Mesendoderm (in vitro differentiated cells): ENCODE data around the gene ARRDC1.
"Not testable (repeated sequence)": the region's sequence is repeated elsewhere in the genome, so short reads cannot be mapped to it uniquely, and the experiment has no call there.

ENCODE experiments used
- DNase-seq: peaks from one replicate; pipeline ENCODE4 v3.0.0; 2013
- H2AK5ac ChIP-seq: 2 replicates; pipeline ENCODE4 v1.6.1; 2013; ENCODE audit warnings: low read length, inconsistent platforms
- H2BK120ac ChIP-seq: 2 replicates; pipeline ENCODE4 v1.6.1; 2013; ENCODE audit warnings: low read depth, mild to moderate bottlenecking, low read length, moderate library complexity, mixed read lengths
- H2BK15ac ChIP-seq: replicated peaks from 2 replicates; pipeline ENCODE4 v1.6.1; 2013; ENCODE audit warnings: low read depth, mild to moderate bottlenecking, moderate library complexity
- H2BK5ac ChIP-seq: 2 replicates; pipeline ENCODE4 v1.6.1; 2013; ENCODE audit warnings: low read length, inconsistent platforms
- H3K18ac ChIP-seq: 2 replicates; pipeline ENCODE4 v1.6.1; 2013; ENCODE audit warnings: mild to moderate bottlenecking, low read length, mixed read lengths
- H3K23ac ChIP-seq: one replicate; pipeline ENCODE4 v1.6.1; 2013; ENCODE audit warnings: low read length
- H3K27ac ChIP-seq: 2 replicates; pipeline ENCODE4 v1.5.1; 2013; ENCODE audit warnings: low read depth, mild to moderate bottlenecking, inconsistent platforms, low read length, moderate library complexity
- H3K27me3 ChIP-seq: 2 replicates; pipeline ENCODE4 v1.6.1; 2013; ENCODE audit warnings: low read length, control low read depth, mild to moderate bottlenecking, inconsistent platforms; ENCODE audit not compliant: insufficient read depth, poor library complexity
- H3K36me3 ChIP-seq: 2 replicates; pipeline ENCODE4 v1.6.1; 2013; ENCODE audit warnings: low read length, inconsistent platforms; ENCODE audit not compliant: control insufficient read depth, insufficient read depth
- H3K4ac ChIP-seq: one replicate; pipeline ENCODE4 v1.6.1; 2013; ENCODE audit warnings: low read depth, mild to moderate bottlenecking, low read length, moderate library complexity
- H3K4me1 ChIP-seq: 2 replicates; pipeline ENCODE4 v1.6.1; 2013; ENCODE audit warnings: low read depth, low read length, inconsistent platforms; ENCODE audit not compliant: control insufficient read depth
- H3K4me2 ChIP-seq: 2 replicates; pipeline ENCODE4 v1.6.1; 2013; ENCODE audit warnings: low read length
- H3K4me3 ChIP-seq: 2 replicates; pipeline ENCODE4 v1.5.1; 2013; ENCODE audit warnings: mild to moderate bottlenecking, low read length
- H3K56ac ChIP-seq: one replicate; pipeline ENCODE4 v1.6.1; 2013; ENCODE audit warnings: low read length
- H3K79me1 ChIP-seq: 2 replicates; pipeline ENCODE4 v1.6.1; 2013; ENCODE audit warnings: low read length, inconsistent platforms
- H3K79me2 ChIP-seq: 2 replicates; pipeline ENCODE4 v1.6.1; 2013; ENCODE audit warnings: mild to moderate bottlenecking, low read length; ENCODE audit not compliant: control insufficient read depth, insufficient read depth
- H3K9ac ChIP-seq: 2 replicates; pipeline ENCODE4 v1.6.1; 2013; ENCODE audit warnings: low read length, inconsistent platforms
- H4K5ac ChIP-seq: one replicate; pipeline ENCODE4 v1.6.1; 2013; ENCODE audit warnings: low read length
- H4K8ac ChIP-seq: one replicate; pipeline ENCODE4 v1.6.1; 2013; ENCODE audit warnings: low read depth, mild to moderate bottlenecking, control low read depth, low read length, moderate library complexity
- WGBS: extraction: QIAGEN DNeasy Blood & Tissue Kit; methylation state at CpG from one replicate; pipeline ENCODE4 v1.1.7; 2013; ENCODE audit warnings: low lambda C conversion rate, missing lambda C conversion rate; ENCODE audit not compliant: insufficient coverage; ENCODE audit errors: extremely low coverage; 5-methylcytosine and 5-hydroxymethylcytosine counted together

ARRDC1 gene

DNA sequence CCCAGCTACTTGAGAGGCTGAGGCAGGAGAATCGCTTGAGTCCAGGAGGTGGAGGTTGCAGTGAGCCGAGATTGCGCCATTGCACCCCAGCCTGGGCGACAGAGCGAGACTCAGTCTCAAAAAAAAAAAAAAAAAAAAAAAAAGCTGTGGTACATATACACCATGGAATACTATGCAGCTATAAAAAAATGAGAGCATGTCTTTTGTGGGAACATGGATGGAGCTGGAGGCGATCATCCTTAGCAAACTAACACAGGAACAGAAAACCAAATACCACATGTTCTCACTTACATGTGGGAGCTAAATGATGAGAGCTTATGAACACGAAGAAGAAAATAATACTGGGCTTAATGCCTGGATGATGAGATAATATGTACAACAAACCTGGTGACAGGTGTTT, 8.9 kb upstream of the ARRDC1 start:
- no CpG with 5 or more reads among the region's 7 CpGs for WGBS
- not testable (repeated sequence) for H3K56ac ChIP-seq, H3K4ac ChIP-seq

GRCh38 chr9:137598943-137599342, 6.5 kb upstream of the ARRDC1 start:
- Histone ChIP-seq H2BK120ac (no peak overlapping the region), H2AK5ac (no peak overlapping the region), H3K79me2 (no peaks in the 10 kb centered on the region), H3K9ac (no peak overlapping the region), H3K4me1 (no peaks in the 10 kb centered on the region), H3K4me3 (no peak overlapping the region), H2BK5ac (no peak overlapping the region), H4K8ac (no peak overlapping the region), H3K4me2 (no peak overlapping the region), H3K23ac (no peak overlapping the region), H3K27ac (no peak overlapping the region), H3K79me1 (no peaks in the 10 kb centered on the region), H4K5ac (no peak overlapping the region), H2BK15ac (no peak overlapping the region), H3K36me3 (no peaks in the 10 kb centered on the region), H3K56ac (no peak overlapping the region), H3K18ac (no peak overlapping the region), H3K4ac (no peak overlapping the region), H3K27me3 (no peaks in the 10 kb centered on the region)
- no peak for DNase-seq
- no CpG with 5 or more reads among the region's 8 CpGs for WGBS

More for the DNA sequence above, 8.9 kb upstream of the ARRDC1 start:
- H2BK5ac ChIP-seq, DNase-seq, H3K36me3 ChIP-seq, H3K4me2 ChIP-seq, H3K18ac ChIP-seq, H2AK5ac ChIP-seq, H4K8ac ChIP-seq, H3K9ac ChIP-seq, H4K5ac ChIP-seq, H3K23ac ChIP-seq, H3K4me1 ChIP-seq, H2BK120ac ChIP-seq, H3K27ac ChIP-seq, H3K27me3 ChIP-seq, H3K4me3 ChIP-seq, H3K79me2 ChIP-seq, H2BK15ac ChIP-seq, H3K79me1 ChIP-seq: not testable (repeated sequence)

- no peak overlapping the region for H3K27ac ChIP-seq
- H3K9ac ChIP-seq = no peak overlapping the region
- no peak overlapping the region for H3K4ac ChIP-seq
- no peak overlapping the region for H2BK15ac ChIP-seq
- no peak overlapping the region for H3K56ac ChIP-seq
- H2BK5ac ChIP-seq = no peak overlapping the region
- no peak overlapping the region for H3K4me3 ChIP-seq
- H3K79me2 ChIP-seq = no peaks in the 10 kb centered on the region
- peaks cover 3% of the 10 kb centered on the region for H3K79me1 ChIP-seq
- no peaks in the 10 kb centered on the region for H3K36me3 ChIP-seq
- no peak overlapping the region for H4K8ac ChIP-seq
- no peak overlapping the region for H3K23ac ChIP-seq
- H3K18ac ChIP-seq = no peak overlapping the region
- H3K4me2 ChIP-seq = no peak overlapping the region
- H4K5ac ChIP-seq = no peak overlapping the region
- WGBS = no CpG with 5 or more reads among the region's 3 CpGs
- H2BK120ac ChIP-seq = no peak overlapping the region
- no peaks in the 10 kb centered on the region for H3K4me1 ChIP-seq
- peak; percentile 77 for DNase-seq
- H3K27me3 ChIP-seq = no peaks in the 10 kb centered on the region
- H2AK5ac ChIP-seq = no peak overlapping the region
These were observed 2.8 kb upstream of the ARRDC1 start for GRCh38 chr9:137602661-137603060.

- no peak for DNase-seq
- WGBS = no CpG with 5 or more reads among the region's 13 CpGs
- H2BK15ac ChIP-seq = no peak overlapping the region
- H2BK120ac ChIP-seq = no peak overlapping the region
- no peak overlapping the region for H3K56ac ChIP-seq
- no peaks in the 10 kb centered on the region for H3K79me2 ChIP-seq
- no peaks in the 10 kb centered on the region for H3K36me3 ChIP-seq
- H4K5ac ChIP-seq = no peak overlapping the region
- H3K23ac ChIP-seq = no peak overlapping the region
- no peaks in the 10 kb centered on the region for H3K4me1 ChIP-seq
- no peak overlapping the region for H3K9ac ChIP-seq
- H3K4ac ChIP-seq = no peak overlapping the region
- H3K18ac ChIP-seq = no peak overlapping the region
- H3K27ac ChIP-seq = no peak overlapping the region
- no peak overlapping the region for H2AK5ac ChIP-seq
- no peaks in the 10 kb centered on the region for H3K27me3 ChIP-seq
- H3K4me3 ChIP-seq = no peak overlapping the region
- peaks cover 3% of the 10 kb centered on the region for H3K79me1 ChIP-seq
- no peak overlapping the region for H3K4me2 ChIP-seq
- H4K8ac ChIP-seq = no peak overlapping the region
- H2BK5ac ChIP-seq = no peak overlapping the region
These were observed 1.6 kb upstream of the ARRDC1 start for GRCh38 chr9:137603879-137604278.

GRCh38 chr9:137604345-137605086, 970 bp upstream of the ARRDC1 start:
- H4K5ac ChIP-seq = no peak overlapping the region
- no peak overlapping the region for H3K4me2 ChIP-seq
- H3K27ac ChIP-seq = no peak overlapping the region
- peaks cover 3% of the 10 kb centered on the region for H3K79me1 ChIP-seq
- H2AK5ac ChIP-seq = no peak overlapping the region
- no peaks in the 10 kb centered on the region for H3K4me1 ChIP-seq
- peak overlapping the region; percentile 34 for H3K56ac ChIP-seq
- no peak overlapping the region for H2BK5ac ChIP-seq
- H3K4me3 ChIP-seq = no peak overlapping the region
- no peak overlapping the region for H3K4ac ChIP-seq
- H2BK120ac ChIP-seq = no peak overlapping the region
- H3K23ac ChIP-seq = no peak overlapping the region
- no peaks in the 10 kb centered on the region for H3K79me2 ChIP-seq
- WGBS = no CpG with 5 or more reads among the region's 49 CpGs
- H3K18ac ChIP-seq = peak overlapping the region; percentile 16
- DNase-seq = no peak
- no peak overlapping the region for H2BK15ac ChIP-seq
- H3K27me3 ChIP-seq = no peaks in the 10 kb centered on the region
- H3K9ac ChIP-seq = no peak overlapping the region
- H3K36me3 ChIP-seq = no peaks in the 10 kb centered on the region
- no peak overlapping the region for H4K8ac ChIP-seq
